HepG2 (cell line): ENCODE results near the gene MYO18A. TPM values are rescaled to one million over a fixed set of nuclear protein-coding genes. Genes with fewer than 3 reads are reported as not detected.

Experiments
- ARHGAP35 ChIP-seq: sonication (generic); formaldehyde crosslinking; IDR thresholded peaks from 2 replicates; pipeline ENCODE4 v1.9.0; 2022; ENCODE audit warnings: mild to moderate bottlenecking, inconsistent platforms, moderate library complexity, missing genetic modification reagents, borderline replicate concordance
- ARNT ChIP-seq: fragments of 450-650 bp; IDR thresholded peaks from 2 replicates; pipeline ENCODE4 v1.6.1; 2017
- ASH2L ChIP-seq: fragments of 300-600, 200-600 bp; sonication (generic); IDR thresholded peaks from 2 replicates; pipeline ENCODE4 v1.7.0; 2017; ENCODE audit warnings: low read depth, mild to moderate bottlenecking, moderate library complexity, mixed read lengths, low read length; ENCODE audit not compliant: insufficient read length
- ATF5 ChIP-seq: sonication (generic); formaldehyde crosslinking; IDR thresholded peaks from 2 replicates; pipeline ENCODE4 v1.4.0; 2020; ENCODE audit warnings: mild to moderate bottlenecking, low read depth, missing genetic modification reagents
- DRAP1 ChIP-seq: IDR thresholded peaks from 2 replicates; pipeline ENCODE4 v1.6.1; 2016; ENCODE audit warnings: missing genetic modification reagents, missing compliant biosample characterization
- FOSL2 ChIP-seq: sonication (generic); formaldehyde crosslinking; IDR thresholded peaks from 2 replicates; pipeline ENCODE4 v1.4.0; 2020; ENCODE audit warnings: missing genetic modification reagents
- KDM4B ChIP-seq: sonication (generic); formaldehyde crosslinking; IDR thresholded peaks from 2 replicates; pipeline ENCODE4 v1.4.0; 2020; ENCODE audit warnings: missing genetic modification reagents
- MAFF ChIP-seq: IDR thresholded peaks from 2 replicates; pipeline ENCODE4 v1.6.1; 2011; ENCODE audit warnings: low read depth, low read length, improper control_type of control experiment
- NCOA2 ChIP-seq: sonication (generic); formaldehyde crosslinking; IDR thresholded peaks from 2 replicates; pipeline ENCODE4 v1.8.0; 2022; ENCODE audit warnings: inconsistent platforms
- NCOA5 ChIP-seq: sonication (generic); formaldehyde crosslinking; IDR thresholded peaks from 2 replicates; pipeline ENCODE4 v1.4.0; 2020; ENCODE audit warnings: missing genetic modification reagents
- ZBTB44 ChIP-seq: sonication (generic); formaldehyde crosslinking; IDR thresholded peaks from 2 replicates; pipeline ENCODE4 v1.4.0; 2020; ENCODE audit warnings: missing genetic modification reagents
- ZNF142 ChIP-seq: sonication (generic); formaldehyde crosslinking; IDR thresholded peaks from 2 replicates; pipeline ENCODE4 v1.4.0; 2020; ENCODE audit warnings: missing genetic modification reagents
- ZNF20 ChIP-seq: sonication (generic); formaldehyde crosslinking; IDR thresholded peaks from 2 replicates; pipeline ENCODE4 v1.4.0; 2020; ENCODE audit warnings: mild to moderate bottlenecking, moderate library complexity, missing genetic modification reagents
- ZNF430 ChIP-seq: sonication (generic); formaldehyde crosslinking; IDR thresholded peaks from 2 replicates; pipeline ENCODE4 v1.9.0; 2021; ENCODE audit warnings: mild to moderate bottlenecking, missing genetic modification reagents
- polyA plus RNA-seq, 8 experiments: library from polyadenylated mRNA; depleted of rRNA in 3 of 8; stranded (reverse) in 7 of 8; unstranded in 1 of 8; fragments of >200 nt; fragmentation: Illumina TruSeq in 4 of 8; extraction: Trizol in 4 of 8; gene quantifications; 2 replicates each; pipeline versions ENCODE4 v1.2.1 to v1.2.3, GENCODE V29; 2011 to 2016; ENCODE audit warnings: low read depth in 4 of 8, missing spikeins in 1 of 8, mixed read lengths in 1 of 8; ENCODE audit not compliant: insufficient read depth in 1 of 8
- total RNA-seq, 5 experiments: library from RNA; depleted of rRNA; stranded (reverse); fragments of >200 nt; fragmentation: Illumina TruSeq; extraction: Trizol; gene quantifications; 2 replicates each; pipeline ENCODE4 v1.2.3, GENCODE V29; 2016; ENCODE audit warnings: low read depth in 1 of 5
- TF ChIP-seq, protein P1 (sequence below): sonication (generic); formaldehyde crosslinking; IDR thresholded peaks from 2 replicates; pipeline ENCODE4 v1.8.0; 2022; ENCODE audit warnings: mild to moderate bottlenecking, missing genetic modification reagents, borderline replicate concordance
- TF ChIP-seq, protein P2 (sequence below): sonication (generic); formaldehyde crosslinking; IDR thresholded peaks from 2 replicates; pipeline ENCODE4 v1.4.0; 2020; ENCODE audit warnings: missing genetic modification reagents

Gene MYO18A
- total and polyA plus RNA-seq, 2 of the 13 experiments (the other 11 are each of a cell fraction or from before 2014, with no cell fraction given), result 16.8 to 24.8 TPM

- TF ChIP-seq, protein P1, sequence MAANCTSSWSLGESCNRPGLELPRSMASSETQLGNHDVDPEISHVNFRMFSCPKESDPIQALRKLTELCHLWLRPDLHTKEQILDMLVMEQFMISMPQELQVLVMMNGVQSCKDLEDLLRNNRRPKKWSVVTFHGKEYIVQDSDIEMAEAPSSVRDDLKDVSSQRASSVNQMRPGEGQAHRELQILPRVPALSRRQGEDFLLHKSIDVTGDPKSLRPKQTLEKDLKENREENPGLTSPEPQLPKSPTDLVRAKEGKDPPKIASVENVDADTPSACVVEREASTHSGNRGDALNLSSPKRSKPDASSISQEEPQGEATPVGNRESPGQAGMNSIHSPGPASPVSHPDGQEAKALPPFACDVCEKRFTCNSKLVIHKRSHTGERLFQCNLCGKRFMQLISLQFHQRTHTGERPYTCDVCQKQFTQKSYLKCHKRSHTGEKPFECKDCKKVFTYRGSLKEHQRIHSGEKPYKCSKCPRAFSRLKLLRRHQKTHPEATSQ (CRISPR knock-in tag), result no peak
- no peak for TF ChIP-seq NCOA5 (CRISPR knock-in tag)
- no peak for TF ChIP-seq ZNF142 (CRISPR knock-in tag)
- no peak for TF ChIP-seq ARNT
- no peak for TF ChIP-seq ZBTB44 (CRISPR knock-in tag)
- TF ChIP-seq ATF5 (CRISPR knock-in tag), result no peak
- 0 out of 2 replicates have a peak, but pooled peaks have one; percentile 36 for TF ChIP-seq KDM4B (CRISPR knock-in tag)
- no peak for TF ChIP-seq MAFF
- 0 out of 2 replicates have a peak, but pooled peaks have one; percentile 59 for TF ChIP-seq ARHGAP35 (CRISPR knock-in tag)
- no peak for TF ChIP-seq ZNF430
- TF ChIP-seq NCOA2 (CRISPR knock-in tag), result peak; percentile 26; the same call in 1 of the 2 replicates
- no peak for TF ChIP-seq ZNF20 (CRISPR knock-in tag)
- no peak for TF ChIP-seq ASH2L
- TF ChIP-seq DRAP1 (CRISPR knock-in tag), result 0 out of 2 replicates have a peak, but pooled peaks have one; percentile 39
- TF ChIP-seq, protein P2, sequence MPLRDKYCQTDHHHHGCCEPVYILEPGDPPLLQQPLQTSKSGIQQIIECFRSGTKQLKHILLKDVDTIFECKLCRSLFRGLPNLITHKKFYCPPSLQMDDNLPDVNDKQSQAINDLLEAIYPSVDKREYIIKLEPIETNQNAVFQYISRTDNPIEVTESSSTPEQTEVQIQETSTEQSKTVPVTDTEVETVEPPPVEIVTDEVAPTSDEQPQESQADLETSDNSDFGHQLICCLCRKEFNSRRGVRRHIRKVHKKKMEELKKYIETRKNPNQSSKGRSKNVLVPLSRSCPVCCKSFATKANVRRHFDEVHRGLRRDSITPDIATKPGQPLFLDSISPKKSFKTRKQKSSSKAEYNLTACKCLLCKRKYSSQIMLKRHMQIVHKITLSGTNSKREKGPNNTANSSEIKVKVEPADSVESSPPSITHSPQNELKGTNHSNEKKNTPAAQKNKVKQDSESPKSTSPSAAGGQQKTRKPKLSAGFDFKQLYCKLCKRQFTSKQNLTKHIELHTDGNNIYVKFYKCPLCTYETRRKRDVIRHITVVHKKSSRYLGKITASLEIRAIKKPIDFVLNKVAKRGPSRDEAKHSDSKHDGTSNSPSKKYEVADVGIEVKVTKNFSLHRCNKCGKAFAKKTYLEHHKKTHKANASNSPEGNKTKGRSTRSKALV (CRISPR knock-in tag), result peak; percentile 53; the same call in 1 of the 2 replicates
- peak; percentile 36 for TF ChIP-seq FOSL2
These were observed 39.3 kb upstream of the MYO18A start (continued) for GRCh38 chr17:29219378-29220047.
